NOMO-1 (cell line): Measurements from ENCODE around the gene RNU1-3.
"Not testable (repeated sequence)": the region's sequence is repeated elsewhere in the genome, so short reads cannot be mapped to it uniquely, and the experiment has no call there.

Experiments
- DNase-seq, 2 experiments: peaks; one replicate each; lab custom pipeline; 2025; ENCODE audit not compliant: unreplicated experiment in 2 of 2; lab: John Stamatoyannopoulos, UW

Gene RNU1-3

GRCh38 chr1:16656981-16657683, 9.6 kb downstream of the RNU1-3 start:
- not testable (repeated sequence) for DNase-seq

- DNase-seq = not testable (repeated sequence)
These were observed 10.2 kb downstream of the RNU1-3 start for GRCh38 chr1:16656574-16656973.

- DNase-seq = not testable (repeated sequence)
These were observed 15.2 kb downstream of the RNU1-3 start for GRCh38 chr1:16651560-16651959.

GRCh38 chr1:16649960-16650359, 16.8 kb downstream of the RNU1-3 start:
- DNase-seq = not testable (repeated sequence)

GRCh38 chr1:16649390-16649789, 17.4 kb downstream of the RNU1-3 start:
- not testable (repeated sequence) for DNase-seq

GRCh38 chr1:16648756-16649155, 18.0 kb downstream of the RNU1-3 start:
- not testable (repeated sequence) for DNase-seq

- not testable (repeated sequence) for DNase-seq
These were observed 18.5 kb downstream of the RNU1-3 start for GRCh38 chr1:16648250-16648649.

GRCh38 chr1:16647179-16648176, 19.3 kb downstream of the RNU1-3 start:
- DNase-seq = not testable (repeated sequence)

- DNase-seq = not testable (repeated sequence)
These were observed 20.0 kb downstream of the RNU1-3 start for GRCh38 chr1:16646716-16647115.

GRCh38 chr1:16646061-16646664, 20.6 kb downstream of the RNU1-3 start:
- DNase-seq = not testable (repeated sequence)

GRCh38 chr1:16645271-16646060, 21.3 kb downstream of the RNU1-3 start:
- not testable (repeated sequence) for DNase-seq

GRCh38 chr1:16644482-16645270, 22.1 kb downstream of the RNU1-3 start:
- DNase-seq = peak; percentile 95 to 97

GRCh38 chr1:16644193-16644481, 22.6 kb downstream of the RNU1-3 start:
- no peak for DNase-seq

GRCh38 chr1:16643476-16644192, 23.1 kb downstream of the RNU1-3 start:
- DNase-seq = not testable (repeated sequence)

GRCh38 chr1:16643001-16643411, 23.7 kb downstream of the RNU1-3 start:
- not testable (repeated sequence) for DNase-seq

GRCh38 chr1:16642025-16642966, 24.5 kb downstream of the RNU1-3 start:
- not testable (repeated sequence) for DNase-seq

- DNase-seq = not testable (repeated sequence)
These were observed 25.4 kb downstream of the RNU1-3 start for GRCh38 chr1:16641159-16641975.
